H1 (cell line): ENCODE data around the gene CDH11. TPM values are rescaled to one million over a fixed set of nuclear protein-coding genes. Genes with fewer than 3 reads are reported as not detected.

Experiments
- SP2 ChIP-seq: IDR thresholded peaks from 2 replicates; pipeline ENCODE4 v1.6.1; 2012; ENCODE audit warnings: mild to moderate bottlenecking, low read length, inconsistent platforms
- polyA plus RNA-seq, 7 experiments: library from polyadenylated mRNA; depleted of rRNA in 3 of 7; stranded (reverse) in 5 of 7; unstranded in 2 of 7; fragments of >200 nt in 5 of 7; fragments of 200-250 nt in 2 of 7; gene quantifications; 1 replicate in 5 of 7; 2 replicates in 1 of 7; 4 replicates in 1 of 7; pipeline versions ENCODE4 v1.2.1 to v1.2.3, GENCODE V29; 2011 to 2013; ENCODE audit warnings: missing spikeins in 2 of 7, mixed read lengths in 2 of 7
- total RNA-seq: library from RNA; stranded (reverse); fragmentation: NEBNext Ultra II Directional; extraction: Animal tissue kit (Norgen Biotek cat#: 25700); gene quantifications from 2 replicates; pipeline ENCODE4 v1.2.1, GENCODE V29; 2021

Gene CDH11
- total and polyA plus RNA-seq, 2 of the 8 experiments (the other 6 are each of a cell fraction or from before 2014, with no cell fraction given), result 3.3 to 8.4 TPM

DNA sequence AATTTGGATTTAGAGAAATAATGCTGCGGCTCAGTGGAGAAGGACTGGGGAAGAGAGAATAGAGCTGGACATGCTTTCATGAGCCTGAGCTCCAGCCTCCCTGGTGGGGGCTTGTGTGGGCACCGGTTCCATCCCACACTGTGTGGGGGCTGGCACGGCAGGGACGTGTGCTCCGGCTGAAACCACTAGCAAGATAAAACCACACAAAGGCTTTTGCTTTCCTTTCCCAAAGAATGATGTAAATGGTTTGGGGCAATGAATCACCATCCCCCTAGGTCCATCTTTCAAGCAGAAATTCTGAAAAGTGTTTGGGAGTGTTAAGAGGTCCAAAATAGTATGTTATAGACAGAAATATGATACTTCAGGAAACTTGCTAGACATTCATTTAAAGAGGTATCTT is 77.0 kb downstream of the CDH11 start (continued):
- no peak for TF ChIP-seq SP2
